Measurements from ENCODE around the gene ARHGAP40. TPM values are rescaled to one million over a fixed set of nuclear protein-coding genes. Genes with fewer than 3 reads are reported as not detected.

ARHGAP40 gene
- total and polyA plus RNA-seq, 2 of the 13 experiments (the other 11 are each of a cell fraction or from before 2014, with no cell fraction given), result 0.75 to 2.1 TPM

DNA sequence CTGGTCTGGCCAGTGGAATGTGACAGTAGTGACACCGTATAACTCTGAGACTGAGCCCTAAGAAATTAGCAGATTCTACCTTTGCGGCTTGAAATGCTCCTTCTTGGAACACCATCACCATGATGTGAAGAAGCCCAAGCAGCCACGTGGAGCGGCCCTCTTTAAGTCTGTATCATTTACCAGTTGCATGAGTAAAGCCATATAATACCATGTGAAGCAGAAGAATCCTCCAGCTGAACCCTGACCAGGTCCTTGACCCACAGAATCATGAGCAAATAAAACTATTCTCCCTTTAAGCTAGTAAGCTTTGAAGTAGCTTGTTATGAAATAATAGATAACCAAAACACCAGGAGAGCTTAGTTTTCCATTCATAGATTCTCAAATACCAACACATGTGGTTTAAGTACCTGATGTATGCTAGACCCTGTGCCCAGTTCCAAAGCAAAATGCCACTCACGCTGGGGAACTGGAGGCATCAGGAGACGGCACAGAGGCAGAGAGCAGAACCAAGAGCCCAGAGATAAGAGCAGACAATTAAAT lies 65.9 kb downstream of the ARHGAP40 start (continued):
- TF ChIP-seq, protein P1, sequence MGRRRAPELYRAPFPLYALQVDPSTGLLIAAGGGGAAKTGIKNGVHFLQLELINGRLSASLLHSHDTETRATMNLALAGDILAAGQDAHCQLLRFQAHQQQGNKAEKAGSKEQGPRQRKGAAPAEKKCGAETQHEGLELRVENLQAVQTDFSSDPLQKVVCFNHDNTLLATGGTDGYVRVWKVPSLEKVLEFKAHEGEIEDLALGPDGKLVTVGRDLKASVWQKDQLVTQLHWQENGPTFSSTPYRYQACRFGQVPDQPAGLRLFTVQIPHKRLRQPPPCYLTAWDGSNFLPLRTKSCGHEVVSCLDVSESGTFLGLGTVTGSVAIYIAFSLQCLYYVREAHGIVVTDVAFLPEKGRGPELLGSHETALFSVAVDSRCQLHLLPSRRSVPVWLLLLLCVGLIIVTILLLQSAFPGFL (CRISPR knock-in tag; IDR thresholded peaks at IDR 0.05), result no peak
- TF ChIP-seq FOXP1 (IDR thresholded peaks at IDR 0.05) (no peak), FOXP1 (CRISPR knock-in tag; IDR thresholded peaks at IDR 0.05) (peak; percentile 80), MYNN (CRISPR knock-in tag; IDR thresholded peaks at IDR 0.05; ENCODE audit: low read depth) (no peak), CCAR2 (optimal IDR thresholded peaks at IDR 0.05; ENCODE audit: low read depth, low read length) (no peak), ZNF816 (CRISPR knock-in tag; IDR thresholded peaks at IDR 0.05; ENCODE audit: borderline replicate concordance) (no peak), DMAP1 (CRISPR knock-in tag; IDR thresholded peaks at IDR 0.05) (peak; percentile 60; the same call in 1 of the 2 replicates), JUND (CRISPR knock-in tag; IDR thresholded peaks at IDR 0.05) (no peak), BRD4 (CRISPR knock-in tag; IDR thresholded peaks at IDR 0.05) (no peak), DPF2 (CRISPR knock-in tag; IDR thresholded peaks at IDR 0.05; ENCODE audit: borderline replicate concordance, low read depth) (peak; percentile 92), CC2D1A (CRISPR knock-in tag; IDR thresholded peaks at IDR 0.05) (no peak), HNRNPK (IDR thresholded peaks at IDR 0.05; ENCODE audit: low read depth, low read length, poor library complexity, severe bottlenecking) (no peak), ARID2 (CRISPR knock-in tag; IDR thresholded peaks at IDR 0.05; ENCODE audit: borderline replicate concordance) (peak; percentile 93), TBX2 (CRISPR knock-in tag; IDR thresholded peaks at IDR 0.05; ENCODE audit: borderline replicate concordance) (no peak), REPIN1 (CRISPR knock-in tag; IDR thresholded peaks at IDR 0.05; ENCODE audit: borderline replicate concordance, low read depth) (peak; percentile 88), ZBTB8A (CRISPR knock-in tag; IDR thresholded peaks at IDR 0.05; ENCODE audit: borderline replicate concordance, low read depth) (no peak), HMG20A (CRISPR knock-in tag; IDR thresholded peaks at IDR 0.05; ENCODE audit: borderline replicate concordance) (peak; percentile 98), HHEX (CRISPR knock-in tag; IDR thresholded peaks at IDR 0.05) (peak; percentile 77), NR2F1 (CRISPR knock-in tag; IDR thresholded peaks at IDR 0.05) (peak; percentile 95 to 99), SSRP1 (CRISPR knock-in tag; IDR thresholded peaks at IDR 0.05) (no peak), GTF3A (CRISPR knock-in tag; conservative IDR thresholded peaks at IDR 0.05) (no peak)
- TF ChIP-seq, protein P2, sequence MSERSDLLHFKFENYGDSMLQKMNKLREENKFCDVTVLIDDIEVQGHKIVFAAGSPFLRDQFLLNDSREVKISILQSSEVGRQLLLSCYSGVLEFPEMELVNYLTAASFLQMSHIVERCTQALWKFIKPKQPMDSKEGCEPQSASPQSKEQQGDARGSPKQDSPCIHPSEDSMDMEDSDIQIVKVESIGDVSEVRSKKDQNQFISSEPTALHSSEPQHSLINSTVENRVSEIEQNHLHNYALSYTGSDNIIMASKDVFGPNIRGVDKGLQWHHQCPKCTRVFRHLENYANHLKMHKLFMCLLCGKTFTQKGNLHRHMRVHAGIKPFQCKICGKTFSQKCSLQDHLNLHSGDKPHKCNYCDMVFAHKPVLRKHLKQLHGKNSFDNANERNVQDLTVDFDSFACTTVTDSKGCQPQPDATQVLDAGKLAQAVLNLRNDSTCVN (CRISPR knock-in tag; IDR thresholded peaks at IDR 0.05; ENCODE audit: borderline replicate concordance), result no peak
- TF ChIP-seq, protein P3, sequence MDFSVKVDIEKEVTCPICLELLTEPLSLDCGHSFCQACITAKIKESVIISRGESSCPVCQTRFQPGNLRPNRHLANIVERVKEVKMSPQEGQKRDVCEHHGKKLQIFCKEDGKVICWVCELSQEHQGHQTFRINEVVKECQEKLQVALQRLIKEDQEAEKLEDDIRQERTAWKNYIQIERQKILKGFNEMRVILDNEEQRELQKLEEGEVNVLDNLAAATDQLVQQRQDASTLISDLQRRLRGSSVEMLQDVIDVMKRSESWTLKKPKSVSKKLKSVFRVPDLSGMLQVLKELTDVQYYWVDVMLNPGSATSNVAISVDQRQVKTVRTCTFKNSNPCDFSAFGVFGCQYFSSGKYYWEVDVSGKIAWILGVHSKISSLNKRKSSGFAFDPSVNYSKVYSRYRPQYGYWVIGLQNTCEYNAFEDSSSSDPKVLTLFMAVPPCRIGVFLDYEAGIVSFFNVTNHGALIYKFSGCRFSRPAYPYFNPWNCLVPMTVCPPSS (IDR thresholded peaks at IDR 0.05), result no peak
- TF ChIP-seq, protein P4, sequence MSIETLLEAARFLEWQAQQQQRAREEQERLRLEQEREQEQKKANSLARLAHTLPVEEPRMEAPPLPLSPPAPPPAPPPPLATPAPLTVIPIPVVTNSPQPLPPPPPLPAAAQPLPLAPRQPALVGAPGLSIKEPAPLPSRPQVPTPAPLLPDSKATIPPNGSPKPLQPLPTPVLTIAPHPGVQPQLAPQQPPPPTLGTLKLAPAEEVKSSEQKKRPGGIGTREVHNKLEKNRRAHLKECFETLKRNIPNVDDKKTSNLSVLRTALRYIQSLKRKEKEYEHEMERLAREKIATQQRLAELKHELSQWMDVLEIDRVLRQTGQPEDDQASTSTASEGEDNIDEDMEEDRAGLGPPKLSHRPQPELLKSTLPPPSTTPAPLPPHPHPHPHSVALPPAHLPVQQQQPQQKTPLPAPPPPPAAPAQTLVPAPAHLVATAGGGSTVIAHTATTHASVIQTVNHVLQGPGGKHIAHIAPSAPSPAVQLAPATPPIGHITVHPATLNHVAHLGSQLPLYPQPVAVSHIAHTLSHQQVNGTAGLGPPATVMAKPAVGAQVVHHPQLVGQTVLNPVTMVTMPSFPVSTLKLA (IDR thresholded peaks at IDR 0.05), result peak; percentile 67; the same call in 1 of the 2 replicates
- TF ChIP-seq, protein P5, sequence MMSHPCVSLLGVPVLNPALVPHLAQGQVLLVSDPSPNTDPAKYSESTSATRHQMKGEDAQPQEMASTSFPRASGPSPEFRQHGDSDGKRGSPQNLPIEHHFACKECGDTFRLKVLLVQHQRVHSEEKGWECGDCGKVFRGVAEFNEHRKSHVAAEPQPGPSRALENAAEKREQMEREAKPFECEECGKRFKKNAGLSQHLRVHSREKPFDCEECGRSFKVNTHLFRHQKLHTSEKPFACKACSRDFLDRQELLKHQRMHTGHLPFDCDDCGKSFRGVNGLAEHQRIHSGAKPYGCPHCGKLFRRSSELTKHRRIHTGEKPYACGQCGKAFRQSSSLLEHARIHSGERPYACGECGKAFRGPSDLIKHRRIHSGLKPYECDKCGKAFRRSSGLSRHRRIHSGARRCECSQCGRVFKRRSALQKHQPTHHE (CRISPR knock-in tag; IDR thresholded peaks at IDR 0.05; ENCODE audit: borderline replicate concordance), result no peak
